AG20443 (cell line): ENCODE data around the gene INSRR.
A peak's percentile ranks its signal among the peaks of the same experiment; 100 is the strongest.

ENCODE experiments used
- DNase-seq: peaks from one replicate; pipeline ENCODE4 v3.0.0; 2012; ENCODE audit warnings: low spot score, mixed read lengths

The INSRR gene

GRCh38 chr1:156858959-156859522 is at the start of gene INSRR:
TSS of gene INSRR (minus strand) at chr1:156859117. CDS start at chr1:156858621, 496 bp downstream.
- DNase-seq: peak; percentile 64

GRCh38 chr1:156908541-156908940 is 49.6 kb upstream of the INSRR start:
- DNase-seq: no peak

- no peak for DNase-seq
Observed at GRCh38 chr1:156906206-156906906, 47.4 kb upstream of the INSRR start.

- DNase-seq: no peak
Observed at GRCh38 chr1:156905651-156906050, 46.7 kb upstream of the INSRR start.

GRCh38 chr1:156905176-156905575 is 46.3 kb upstream of the INSRR start:
- no peak for DNase-seq

- no peak for DNase-seq
Observed at GRCh38 chr1:156904187-156904959, 45.5 kb upstream of the INSRR start.

- no peak for DNase-seq
Observed at GRCh38 chr1:156903328-156904091, 44.6 kb upstream of the INSRR start.

GRCh38 chr1:156901966-156902915 is 43.3 kb upstream of the INSRR start:
- peak; percentile 44 for DNase-seq

- DNase-seq: no peak
Observed at GRCh38 chr1:156901590-156901900, 42.6 kb upstream of the INSRR start.

- no peak for DNase-seq
Observed at GRCh38 chr1:156900896-156901589, 42.1 kb upstream of the INSRR start.

- no peak for DNase-seq
Observed at GRCh38 chr1:156899956-156900718, 41.2 kb upstream of the INSRR start.

- no peak for DNase-seq
Observed at GRCh38 chr1:156898971-156899664, 40.2 kb upstream of the INSRR start.

GRCh38 chr1:156898161-156898566 is 39.2 kb upstream of the INSRR start:
- DNase-seq: no peak

- DNase-seq: peak; percentile 50
Observed at GRCh38 chr1:156897078-156897825, 38.3 kb upstream of the INSRR start.

GRCh38 chr1:156896490-156897033 is 37.6 kb upstream of the INSRR start:
- peak; percentile 96 for DNase-seq

GRCh38 chr1:156895927-156896326 is 37.0 kb upstream of the INSRR start:
- no peak for DNase-seq

- no peak for DNase-seq
Observed at GRCh38 chr1:156895455-156895812, 36.5 kb upstream of the INSRR start.

GRCh38 chr1:156894711-156895454 is 36.0 kb upstream of the INSRR start:
- DNase-seq: no peak
